PFSK-1 (cell line): Measurements from ENCODE around the gene TBC1D7.

Experiments used
- FOXP2 ChIP-seq: optimal IDR thresholded peaks from 2 replicates; pipeline ENCODE3; 2011; ENCODE audit warnings: borderline replicate concordance, control low read depth, inconsistent platforms; ENCODE audit not compliant: insufficient read depth; ENCODE audit errors: extremely low read length, extremely low read depth
- POLR2AphosphoS5 ChIP-seq: IDR thresholded peaks from 2 replicates; pipeline ENCODE4 v1.6.1; 2012; ENCODE audit warnings: low read depth, mild to moderate bottlenecking, control low read depth, low read length, moderate library complexity
- SIN3A ChIP-seq: IDR thresholded peaks from 2 replicates; pipeline ENCODE4 v1.6.1; 2012; ENCODE audit warnings: mild to moderate bottlenecking, low read length, moderate library complexity, borderline replicate concordance; ENCODE audit not compliant: insufficient read depth
- TAF1 ChIP-seq: IDR thresholded peaks from 2 replicates; pipeline ENCODE4 v1.6.1; 2012; ENCODE audit warnings: low read length, control low read depth, borderline replicate concordance; ENCODE audit not compliant: insufficient read depth
- TF ChIP-seq, protein P1 (sequence below), 2 experiments: IDR thresholded peaks; 2 replicates each; pipeline versions ENCODE4 v1.6.1 to v1.8.0; 2011 to 2012; ENCODE audit warnings: low read depth in 2 of 2, low read length in 2 of 2, control low read depth in 1 of 2, inconsistent platforms in 1 of 2, mild to moderate bottlenecking in 1 of 2, moderate library complexity in 1 of 2; ENCODE audit not compliant: insufficient read depth in 1 of 2

The TBC1D7 gene

DNA sequence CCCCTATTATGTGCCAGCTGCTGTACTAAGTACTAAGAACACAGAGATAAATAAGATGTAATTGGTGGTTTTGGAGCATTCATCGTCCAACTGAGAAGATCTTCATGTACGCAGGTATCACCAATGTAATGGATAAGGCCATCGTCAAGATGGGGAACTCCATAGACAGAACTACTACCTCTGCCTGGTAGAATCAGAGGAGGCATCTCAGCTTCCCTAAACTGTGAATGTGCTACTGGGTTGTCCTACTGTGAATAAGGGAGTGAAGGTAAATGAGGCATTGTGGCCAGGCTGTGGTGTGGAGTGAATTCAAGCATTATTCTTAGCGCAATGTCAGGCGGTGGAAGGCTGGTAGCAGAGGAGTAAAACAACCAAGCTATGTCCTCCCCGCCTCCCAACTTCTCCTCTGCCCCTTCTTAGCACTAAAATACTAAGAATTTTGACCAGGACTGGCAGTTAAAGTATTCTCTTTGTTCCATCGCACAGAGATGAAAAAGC is 68.2 kb downstream of the TBC1D7 start:
- TF ChIP-seq TAF1 (no peak), POLR2AphosphoS5 (no peak), FOXP2 (no peak), SIN3A (no peak)
- TF ChIP-seq, protein P1, sequence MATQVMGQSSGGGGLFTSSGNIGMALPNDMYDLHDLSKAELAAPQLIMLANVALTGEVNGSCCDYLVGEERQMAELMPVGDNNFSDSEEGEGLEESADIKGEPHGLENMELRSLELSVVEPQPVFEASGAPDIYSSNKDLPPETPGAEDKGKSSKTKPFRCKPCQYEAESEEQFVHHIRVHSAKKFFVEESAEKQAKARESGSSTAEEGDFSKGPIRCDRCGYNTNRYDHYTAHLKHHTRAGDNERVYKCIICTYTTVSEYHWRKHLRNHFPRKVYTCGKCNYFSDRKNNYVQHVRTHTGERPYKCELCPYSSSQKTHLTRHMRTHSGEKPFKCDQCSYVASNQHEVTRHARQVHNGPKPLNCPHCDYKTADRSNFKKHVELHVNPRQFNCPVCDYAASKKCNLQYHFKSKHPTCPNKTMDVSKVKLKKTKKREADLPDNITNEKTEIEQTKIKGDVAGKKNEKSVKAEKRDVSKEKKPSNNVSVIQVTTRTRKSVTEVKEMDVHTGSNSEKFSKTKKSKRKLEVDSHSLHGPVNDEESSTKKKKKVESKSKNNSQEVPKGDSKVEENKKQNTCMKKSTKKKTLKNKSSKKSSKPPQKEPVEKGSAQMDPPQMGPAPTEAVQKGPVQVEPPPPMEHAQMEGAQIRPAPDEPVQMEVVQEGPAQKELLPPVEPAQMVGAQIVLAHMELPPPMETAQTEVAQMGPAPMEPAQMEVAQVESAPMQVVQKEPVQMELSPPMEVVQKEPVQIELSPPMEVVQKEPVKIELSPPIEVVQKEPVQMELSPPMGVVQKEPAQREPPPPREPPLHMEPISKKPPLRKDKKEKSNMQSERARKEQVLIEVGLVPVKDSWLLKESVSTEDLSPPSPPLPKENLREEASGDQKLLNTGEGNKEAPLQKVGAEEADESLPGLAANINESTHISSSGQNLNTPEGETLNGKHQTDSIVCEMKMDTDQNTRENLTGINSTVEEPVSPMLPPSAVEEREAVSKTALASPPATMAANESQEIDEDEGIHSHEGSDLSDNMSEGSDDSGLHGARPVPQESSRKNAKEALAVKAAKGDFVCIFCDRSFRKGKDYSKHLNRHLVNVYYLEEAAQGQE (IDR thresholded peaks at IDR 0.05; ENCODE audit: insufficient read depth in 1 of 2, low read depth in 2 of 2, low read length in 2 of 2) = no peak

DNA sequence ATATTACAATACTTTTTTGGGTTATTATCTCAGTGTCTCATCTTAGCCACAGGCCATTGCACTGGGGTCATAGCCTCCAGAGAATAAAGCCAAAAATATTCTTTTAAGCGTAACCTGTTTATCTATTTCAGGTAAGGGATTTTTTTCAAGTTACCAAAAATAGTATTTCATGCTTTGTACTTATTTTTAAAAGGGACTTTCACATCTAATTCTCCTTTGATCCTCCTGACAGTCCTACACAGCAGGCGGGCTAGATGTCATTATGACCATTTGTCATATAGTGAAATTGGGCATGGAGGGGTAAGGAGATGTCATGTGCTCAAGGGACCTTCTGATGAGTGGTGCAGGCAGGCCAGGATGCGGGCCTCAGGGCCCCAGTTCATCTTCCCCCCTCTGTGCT is 68.9 kb downstream of the TBC1D7 start:
- TF ChIP-seq POLR2AphosphoS5 (no peak), FOXP2 (no peak), TAF1 (no peak), SIN3A (no peak)
- TF ChIP-seq, protein P1 (IDR thresholded peaks at IDR 0.05; ENCODE audit: insufficient read depth in 1 of 2, low read depth in 2 of 2, low read length in 2 of 2) = no peak

GRCh38 chr6:13256266-13257001 is 71.9 kb downstream of the TBC1D7 start:
- no peak for TF ChIP-seq POLR2AphosphoS5
- TF ChIP-seq FOXP2 = no peak
